Measurements from ENCODE around the gene STOM. TPM values are rescaled to one million over a fixed set of nuclear protein-coding genes. Genes with fewer than 3 reads are reported as not detected.
A peak's percentile ranks its signal among the peaks of the same experiment; 100 is the strongest.

STOM gene
- total RNA-seq, 1 experiment from 2014 or later = 5.5 TPM

DNA sequence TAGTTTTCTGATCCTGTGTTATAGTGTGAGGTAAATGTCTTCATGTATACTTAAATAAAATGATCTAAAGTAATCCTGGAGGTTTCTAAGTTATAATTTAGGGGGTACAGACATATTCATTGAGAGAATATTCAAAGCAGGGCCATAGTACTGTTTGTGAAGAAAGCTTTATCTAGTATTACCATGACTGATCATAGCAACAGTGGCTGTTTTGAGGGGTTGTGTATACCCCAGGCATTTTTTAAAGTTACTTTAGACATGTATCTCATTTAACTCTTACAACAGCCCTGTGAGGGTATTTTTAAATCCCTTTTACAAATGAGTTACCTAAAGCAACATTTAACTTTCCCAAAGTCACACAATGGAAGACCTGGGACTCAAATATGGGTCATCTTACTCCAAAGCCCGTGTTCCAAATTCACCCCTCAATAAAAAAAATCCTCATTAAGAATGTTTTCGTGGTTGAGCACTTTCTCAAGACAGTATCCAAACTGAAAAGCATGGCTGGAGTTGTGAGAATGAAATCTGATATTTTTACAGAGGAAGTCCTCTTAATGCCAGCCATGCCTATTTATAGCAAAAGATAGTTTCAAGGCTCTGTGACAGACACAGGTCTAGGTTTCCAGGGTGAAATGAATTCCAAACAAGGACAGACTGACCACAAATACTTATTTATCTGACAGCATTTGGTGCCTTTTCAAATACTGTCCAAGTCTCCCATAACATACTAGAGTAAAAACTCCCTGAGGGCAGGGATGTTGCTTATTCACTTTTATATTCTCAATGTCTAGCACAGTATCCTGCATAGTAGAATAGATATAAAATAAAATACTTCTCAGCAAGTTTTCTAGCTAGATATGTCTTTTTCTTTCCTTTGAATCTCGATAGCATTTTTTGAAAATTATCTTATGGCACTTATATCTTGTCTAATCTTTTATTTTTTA lies 10.4 kb downstream of the STOM start:
- Histone ChIP-seq H3K79me2 (ENCODE audit: low read length) (no peaks in the 10 kb centered on the region), H3K9me2 (replicated peaks; ENCODE audit: low read length) (no peaks in the 10 kb centered on the region), H3K27ac (ENCODE audit: low read length) (no peak overlapping the region), H3K27me3 (ENCODE audit: low read length) (no peaks in the 10 kb centered on the region), H3K36me3 (ENCODE audit: low read depth, low read length) (no peaks in the 10 kb centered on the region), H3K4me3 (ENCODE audit: low read length) (no peak overlapping the region), H3K9me3 (ENCODE audit: low read length) (no peaks in the 10 kb centered on the region), H4K20me1 (ENCODE audit: low read length) (no peaks in the 10 kb centered on the region), H3F3A (ENCODE audit: low read length, unreplicated experiment) (no peaks in the 10 kb centered on the region), H3K4me2 (ENCODE audit: low read length) (no peak overlapping the region), H3K4me1 (ENCODE audit: insufficient read depth, low read length) (peaks cover 29% of the 10 kb centered on the region), H2AFZ (ENCODE audit: low read length) (no peak overlapping the region), H3K9ac (ENCODE audit: low read length) (no peak overlapping the region)
- TF ChIP-seq, protein P1, sequence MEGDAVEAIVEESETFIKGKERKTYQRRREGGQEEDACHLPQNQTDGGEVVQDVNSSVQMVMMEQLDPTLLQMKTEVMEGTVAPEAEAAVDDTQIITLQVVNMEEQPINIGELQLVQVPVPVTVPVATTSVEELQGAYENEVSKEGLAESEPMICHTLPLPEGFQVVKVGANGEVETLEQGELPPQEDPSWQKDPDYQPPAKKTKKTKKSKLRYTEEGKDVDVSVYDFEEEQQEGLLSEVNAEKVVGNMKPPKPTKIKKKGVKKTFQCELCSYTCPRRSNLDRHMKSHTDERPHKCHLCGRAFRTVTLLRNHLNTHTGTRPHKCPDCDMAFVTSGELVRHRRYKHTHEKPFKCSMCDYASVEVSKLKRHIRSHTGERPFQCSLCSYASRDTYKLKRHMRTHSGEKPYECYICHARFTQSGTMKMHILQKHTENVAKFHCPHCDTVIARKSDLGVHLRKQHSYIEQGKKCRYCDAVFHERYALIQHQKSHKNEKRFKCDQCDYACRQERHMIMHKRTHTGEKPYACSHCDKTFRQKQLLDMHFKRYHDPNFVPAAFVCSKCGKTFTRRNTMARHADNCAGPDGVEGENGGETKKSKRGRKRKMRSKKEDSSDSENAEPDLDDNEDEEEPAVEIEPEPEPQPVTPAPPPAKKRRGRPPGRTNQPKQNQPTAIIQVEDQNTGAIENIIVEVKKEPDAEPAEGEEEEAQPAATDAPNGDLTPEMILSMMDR (conservative IDR thresholded peaks at IDR 0.05; ENCODE audit: low read depth, low read length) = no peak
- no peak for TF ChIP-seq EZH2 (IDR thresholded peaks at IDR 0.05; ENCODE audit: low read length, unreplicated experiment)
- TF ChIP-seq EZH2phosphoT487 (IDR thresholded peaks at IDR 0.05; ENCODE audit: borderline replicate concordance, low read length) = no peak
- ChIA-PET CTCF (no interaction called here), POLR2A (ENCODE audit: unreplicated experiment) (no interaction called here)
- DNase-seq (no peak), ATAC-seq (no peak)
- BruUV-seq (replicated peaks) = no TSS peak
- intact Hi-C loops (cut with micrococcal nuclease) = no loop called here

DNA sequence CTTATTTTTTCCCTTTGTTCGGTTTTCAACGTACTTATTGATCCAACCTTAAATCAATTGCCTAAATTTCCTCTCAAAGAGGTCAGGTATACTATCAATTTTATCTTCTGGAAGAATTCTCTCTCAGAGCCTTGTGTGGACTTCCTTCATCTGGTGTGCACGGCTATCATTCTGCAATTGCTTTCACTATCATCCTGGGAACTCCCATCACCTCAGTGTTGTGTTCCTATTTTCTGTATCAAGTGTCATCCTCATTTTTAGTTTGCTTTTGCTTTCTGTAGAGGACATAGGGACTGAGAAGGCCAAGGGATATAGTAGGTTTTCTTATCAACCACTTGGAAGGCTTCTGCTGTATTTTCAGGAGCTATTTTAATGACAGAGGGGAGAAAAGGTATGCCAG lies 11.3 kb downstream of the STOM start:
- intact Hi-C loops (cut with micrococcal nuclease) = no loop called here
- Histone ChIP-seq H3K79me2 (ENCODE audit: low read length) (no peaks in the 10 kb centered on the region), H3K4me3 (ENCODE audit: low read length) (no peak overlapping the region), H4K20me1 (ENCODE audit: low read length) (no peaks in the 10 kb centered on the region), H3K9ac (ENCODE audit: low read length) (no peak overlapping the region), H3K4me1 (ENCODE audit: insufficient read depth, low read length) (peaks cover 29% of the 10 kb centered on the region), H3K36me3 (ENCODE audit: low read depth, low read length) (no peaks in the 10 kb centered on the region), H3K9me2 (replicated peaks; ENCODE audit: low read length) (no peaks in the 10 kb centered on the region), H3K9me3 (ENCODE audit: low read length) (no peaks in the 10 kb centered on the region), H3K27me3 (ENCODE audit: low read length) (no peaks in the 10 kb centered on the region), H3K4me2 (ENCODE audit: low read length) (no peak overlapping the region), H2AFZ (ENCODE audit: low read length) (no peak overlapping the region), H3K27ac (ENCODE audit: low read length) (no peak overlapping the region), H3F3A (ENCODE audit: low read length, unreplicated experiment) (no peaks in the 10 kb centered on the region)
- TF ChIP-seq, protein P1 (conservative IDR thresholded peaks at IDR 0.05; ENCODE audit: low read depth, low read length) = no peak
- no peak for TF ChIP-seq EZH2 (IDR thresholded peaks at IDR 0.05; ENCODE audit: low read length, unreplicated experiment)
- no peak for TF ChIP-seq EZH2phosphoT487 (IDR thresholded peaks at IDR 0.05; ENCODE audit: borderline replicate concordance, low read length)
- DNase-seq = no peak
- BruUV-seq (replicated peaks) = no TSS peak
- no peak for ATAC-seq
- ChIA-PET CTCF (no interaction called here), POLR2A (ENCODE audit: unreplicated experiment) (no interaction called here)

DNA sequence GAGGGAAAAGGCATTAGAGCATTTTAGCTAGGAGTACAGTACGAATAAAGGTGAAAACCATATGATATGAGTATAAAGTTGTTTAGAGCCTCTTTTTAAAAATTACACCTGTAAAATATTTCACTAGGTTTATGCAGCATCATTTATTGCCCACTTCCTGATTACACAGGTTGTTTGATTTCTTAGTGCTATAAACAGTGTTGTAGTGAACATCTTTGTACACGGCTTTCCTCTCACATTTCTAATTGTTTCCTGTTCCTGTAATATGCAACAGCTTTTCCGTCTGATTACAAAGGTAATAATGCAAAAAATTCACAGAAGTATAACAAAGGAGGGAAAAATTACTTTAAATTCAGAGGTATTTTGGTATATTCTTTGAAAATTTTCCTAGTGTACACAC lies 13.0 kb downstream of the STOM start:
- Histone ChIP-seq H4K20me1 (ENCODE audit: low read length) (no peaks in the 10 kb centered on the region), H3K4me2 (ENCODE audit: low read length) (peak overlapping the region; percentile 73), H3K9ac (ENCODE audit: low read length) (no peak overlapping the region), H3F3A (ENCODE audit: low read length, unreplicated experiment) (no peaks in the 10 kb centered on the region), H3K9me3 (ENCODE audit: low read length) (no peaks in the 10 kb centered on the region), H3K27ac (ENCODE audit: low read length) (peak overlapping the region; percentile 57), H3K9me2 (replicated peaks; ENCODE audit: low read length) (no peaks in the 10 kb centered on the region), H3K36me3 (ENCODE audit: low read depth, low read length) (no peaks in the 10 kb centered on the region), H3K4me3 (ENCODE audit: low read length) (peak overlapping the region; percentile 44; the same call in 1 of the 2 replicates), H3K27me3 (ENCODE audit: low read length) (no peaks in the 10 kb centered on the region), H2AFZ (ENCODE audit: low read length) (peak overlapping the region; percentile 67; the same call in 1 of the 2 replicates), H3K79me2 (ENCODE audit: low read length) (no peaks in the 10 kb centered on the region), H3K4me1 (ENCODE audit: insufficient read depth, low read length) (peaks cover 19% of the 10 kb centered on the region)
- POLR2A ChIA-PET (ENCODE audit: unreplicated experiment) = no interaction called here
- DNase-seq (no peak), ATAC-seq (peak; percentile 56)
- intact Hi-C loops (cut with micrococcal nuclease) = loop anchor here (2.0 kb wide), 1 partner anchor 16 kb away; no protein-coding TSS in a partner anchor
- TF ChIP-seq, protein P1 (conservative IDR thresholded peaks at IDR 0.05; ENCODE audit: low read depth, low read length) = no peak
- TF ChIP-seq EZH2 (IDR thresholded peaks at IDR 0.05; ENCODE audit: low read length, unreplicated experiment) (no peak), EZH2phosphoT487 (IDR thresholded peaks at IDR 0.05; ENCODE audit: borderline replicate concordance, low read length) (no peak)
- CTCF ChIA-PET = interaction anchor here (0.6 kb wide), 1 partner anchor 745 kb away, joined by 3 read pairs; no protein-coding TSS in a partner anchor
- no TSS peak for BruUV-seq (replicated peaks)
